Trophoblast cell (in vitro differentiated cells and primary cell): ENCODE results near the gene SHKBP1.

Source experiments
- DNase-seq, 2 donors: peaks; one replicate each; pipeline ENCODE4 v3.0.0-alpha.2; 2016
- H2AFZ ChIP-seq: 2 replicates; pipeline ENCODE4 v1.6.1; 2013; ENCODE audit warnings: low read length, moderate library complexity, mild to moderate bottlenecking; ENCODE audit not compliant: insufficient read depth, poor library complexity
- H2AK5ac ChIP-seq: 2 replicates; pipeline ENCODE4 v1.6.1; 2013; ENCODE audit warnings: mild to moderate bottlenecking, low read length
- H2BK120ac ChIP-seq: 2 replicates; pipeline ENCODE4 v1.6.1; 2013; ENCODE audit warnings: low read length, mild to moderate bottlenecking, moderate library complexity; ENCODE audit not compliant: insufficient read depth, poor library complexity
- H2BK12ac ChIP-seq: 2 replicates; pipeline ENCODE4 v1.6.1; 2013; ENCODE audit warnings: mild to moderate bottlenecking, low read length, moderate library complexity
- H2BK5ac ChIP-seq: 2 replicates; pipeline ENCODE4 v1.6.1; 2013; ENCODE audit warnings: low read length, low read depth, moderate library complexity, mild to moderate bottlenecking; ENCODE audit not compliant: poor library complexity
- H3K14ac ChIP-seq: 2 replicates; pipeline ENCODE4 v1.6.1; 2013; ENCODE audit warnings: mild to moderate bottlenecking, low read length
- H3K18ac ChIP-seq: 2 replicates; pipeline ENCODE4 v1.6.1; 2013; ENCODE audit warnings: mild to moderate bottlenecking, low read length
- H3K23ac ChIP-seq: 2 replicates; pipeline ENCODE4 v1.6.1; 2013; ENCODE audit warnings: low read length
- H3K27ac ChIP-seq: 2 replicates; pipeline ENCODE4 v1.5.1; 2013; ENCODE audit warnings: low read depth, mild to moderate bottlenecking, inconsistent platforms, low read length, moderate library complexity
- H3K27me3 ChIP-seq: 2 replicates; pipeline ENCODE4 v1.6.1; 2013; ENCODE audit warnings: inconsistent platforms, mild to moderate bottlenecking, low read length, moderate library complexity; ENCODE audit not compliant: insufficient read depth
- H3K36me3 ChIP-seq, 2 experiments: 1 replicate in 1 of 2; 2 replicates in 1 of 2; pipeline ENCODE4 v1.6.1; 2013; ENCODE audit warnings: low read length in 2 of 2, mild to moderate bottlenecking in 2 of 2, moderate library complexity in 1 of 2; ENCODE audit not compliant: insufficient read depth in 2 of 2, control insufficient read depth in 1 of 2
- H3K4ac ChIP-seq: 2 replicates; pipeline ENCODE4 v1.6.1; 2013; ENCODE audit warnings: low read depth, mild to moderate bottlenecking, low read length, moderate library complexity
- H3K4me1 ChIP-seq, 2 experiments: 1 replicate in 1 of 2; 2 replicates in 1 of 2; pipeline ENCODE4 v1.6.1; 2013; ENCODE audit warnings: low read length in 2 of 2, mild to moderate bottlenecking in 2 of 2, moderate library complexity in 1 of 2; ENCODE audit not compliant: insufficient read depth in 2 of 2, control insufficient read depth in 1 of 2
- H3K4me2 ChIP-seq: 2 replicates; pipeline ENCODE4 v1.6.1; 2013; ENCODE audit warnings: inconsistent platforms, mild to moderate bottlenecking, low read length, moderate library complexity
- H3K4me3 ChIP-seq: 2 replicates; pipeline ENCODE4 v1.5.1; 2013; ENCODE audit warnings: mild to moderate bottlenecking, low read depth, low read length, inconsistent platforms
- H3K79me1 ChIP-seq: one replicate; pipeline ENCODE4 v1.6.1; 2013; ENCODE audit warnings: low read length
- H3K79me2 ChIP-seq: 2 replicates; pipeline ENCODE4 v1.6.1; 2013; ENCODE audit warnings: low read length, mild to moderate bottlenecking; ENCODE audit not compliant: control insufficient read depth, insufficient read depth, poor library complexity
- H3K9ac ChIP-seq: 2 replicates; pipeline ENCODE4 v1.6.1; 2013; ENCODE audit warnings: mild to moderate bottlenecking, low read length
- H3K9me3 ChIP-seq: 2 replicates; pipeline ENCODE4 v1.6.1; 2013; ENCODE audit warnings: low read depth, mild to moderate bottlenecking, control low read depth, inconsistent platforms, low read length; ENCODE audit not compliant: insufficient read depth
- H4K12ac ChIP-seq: 2 replicates; pipeline ENCODE4 v1.6.1; 2013; ENCODE audit warnings: low read depth, mild to moderate bottlenecking, low read length, moderate library complexity
- H4K8ac ChIP-seq: 2 replicates; pipeline ENCODE4 v1.6.1; 2013; ENCODE audit warnings: low read depth, mild to moderate bottlenecking, low read length, moderate library complexity
- H4K91ac ChIP-seq: one replicate; pipeline ENCODE4 v1.6.1; 2013; ENCODE audit warnings: low read depth, mild to moderate bottlenecking, low read length, moderate library complexity
- WGBS: extraction: QIAGEN DNeasy Blood & Tissue Kit; methylation state at CpG from one replicate; pipeline ENCODE4 v1.1.7; 2013; ENCODE audit warnings: missing lambda C conversion rate; ENCODE audit not compliant: insufficient read length, insufficient coverage; ENCODE audit errors: extremely low coverage; 5-methylcytosine and 5-hydroxymethylcytosine counted together

Gene SHKBP1

GRCh38 chr19:40570313-40571004 is 6.2 kb upstream of the SHKBP1 start:
- H2AFZ ChIP-seq = peak overlapping the region; percentile 61
- no peaks in the 10 kb centered on the region for H3K36me3 ChIP-seq
- peak overlapping the region; percentile 74 for H3K18ac ChIP-seq
- H3K9me3 ChIP-seq = peaks cover 5% of the 10 kb centered on the region
- peak overlapping the region; percentile 60 for H4K12ac ChIP-seq
- peak overlapping the region; percentile 55 for H3K4me3 ChIP-seq
- H2BK120ac ChIP-seq = no peak overlapping the region
- no peak overlapping the region for H3K4ac ChIP-seq
- H3K4me1 ChIP-seq = peaks cover 6 to 7% of the 10 kb centered on the region in 2 experiments
- peak overlapping the region; percentile 61 for H4K91ac ChIP-seq
- H3K27me3 ChIP-seq = peaks cover 24% of the 10 kb centered on the region
- H3K9ac ChIP-seq = no peak overlapping the region
- H2BK5ac ChIP-seq = peak overlapping the region; percentile 2
- H3K27ac ChIP-seq = no peak overlapping the region
- no peak overlapping the region for H2BK12ac ChIP-seq
- H2AK5ac ChIP-seq = no peak overlapping the region
- peak overlapping the region; percentile 73 for H3K14ac ChIP-seq
- H4K8ac ChIP-seq = peak overlapping the region; percentile 70
- no peak overlapping the region for H3K23ac ChIP-seq
- H3K79me2 ChIP-seq = no peaks in the 10 kb centered on the region
- H3K79me1 ChIP-seq = peaks cover 3% of the 10 kb centered on the region
- peak overlapping the region; percentile 76 for H3K4me2 ChIP-seq
- no CpG with 5 or more reads among the region's 53 CpGs for WGBS
- peak; percentile 100 for DNase-seq

- peaks cover 6% of the 10 kb centered on the region for H3K79me1 ChIP-seq
- no peak overlapping the region for H3K27ac ChIP-seq
- no peak overlapping the region for H3K4me3 ChIP-seq
- H3K27me3 ChIP-seq = peaks cover 23% of the 10 kb centered on the region
- no peaks in the 10 kb centered on the region for H3K79me2 ChIP-seq
- peaks cover 6 to 10% of the 10 kb centered on the region in 2 experiments for H3K4me1 ChIP-seq
- H3K14ac ChIP-seq = no peak overlapping the region
- H3K9ac ChIP-seq = no peak overlapping the region
- no peak overlapping the region for H4K8ac ChIP-seq
- H2BK5ac ChIP-seq = no peak overlapping the region
- H4K12ac ChIP-seq = no peak overlapping the region
- no peak overlapping the region for H2BK120ac ChIP-seq
- H3K9me3 ChIP-seq = peaks cover 5% of the 10 kb centered on the region
- H3K18ac ChIP-seq = no peak overlapping the region
- H3K36me3 ChIP-seq = no peaks in the 10 kb centered on the region
- no peak overlapping the region for H3K23ac ChIP-seq
- no peak overlapping the region for H4K91ac ChIP-seq
- H3K4me2 ChIP-seq = no peak overlapping the region
- H2AFZ ChIP-seq = no peak overlapping the region
- H2BK12ac ChIP-seq = no peak overlapping the region
- no peak overlapping the region for H3K4ac ChIP-seq
- no peak overlapping the region for H2AK5ac ChIP-seq
- DNase-seq = no peak
- WGBS = no CpG with 5 or more reads among the region's 3 CpGs
Observed at GRCh38 chr19:40571005-40571318, 5.7 kb upstream of the SHKBP1 start.

GRCh38 chr19:40571831-40572495 is 4.7 kb upstream of the SHKBP1 start:
- no peak for DNase-seq
- Histone ChIP-seq H4K8ac (no peak overlapping the region), H3K23ac (no peak overlapping the region), H2BK12ac (no peak overlapping the region), H3K4me3 (no peak overlapping the region), H2BK120ac (no peak overlapping the region), H3K27me3 (peaks cover 18% of the 10 kb centered on the region), H3K9me3 (peaks cover 5% of the 10 kb centered on the region), H3K4me2 (no peak overlapping the region), H3K9ac (no peak overlapping the region), H2AFZ (no peak overlapping the region), H3K4ac (no peak overlapping the region), H2BK5ac (no peak overlapping the region), H3K4me1 (peaks cover 6 to 12% of the 10 kb centered on the region in 2 experiments), H2AK5ac (no peak overlapping the region), H4K12ac (no peak overlapping the region), H3K36me3 (no peaks in the 10 kb centered on the region), H3K14ac (no peak overlapping the region), H3K18ac (no peak overlapping the region), H3K27ac (no peak overlapping the region), H4K91ac (no peak overlapping the region), H3K79me2 (no peaks in the 10 kb centered on the region), H3K79me1 (peaks cover 10% of the 10 kb centered on the region)
- WGBS = no CpG with 5 or more reads among the region's 10 CpGs

- Histone ChIP-seq H2AFZ (no peak overlapping the region), H3K4ac (no peak overlapping the region), H2BK12ac (peak overlapping the region; percentile 11), H3K4me2 (no peak overlapping the region), H3K18ac (no peak overlapping the region), H3K23ac (no peak overlapping the region), H3K79me1 (peaks cover 9% of the 10 kb centered on the region), H3K9ac (no peak overlapping the region), H3K9me3 (peaks cover 2% of the 10 kb centered on the region), H3K14ac (peak overlapping the region; percentile 16), H3K79me2 (no peaks in the 10 kb centered on the region), H3K36me3 (peaks cover 9 to 14% of the 10 kb centered on the region in 2 experiments), H2AK5ac (peak overlapping the region; percentile 9), H2BK5ac (no peak overlapping the region), H3K4me3 (no peak overlapping the region), H3K27me3 (no peaks in the 10 kb centered on the region), H4K8ac (peak overlapping the region; percentile 32), H4K91ac (peak overlapping the region; percentile 79), H2BK120ac (no peak overlapping the region), H3K27ac (no peak overlapping the region), H3K4me1 (peaks cover 3 to 14% of the 10 kb centered on the region in 2 experiments), H4K12ac (no peak overlapping the region)
- DNase-seq = no peak
- no CpG with 5 or more reads among the region's 18 CpGs for WGBS
Observed at GRCh38 chr19:40575326-40575725, 1.3 kb upstream of the SHKBP1 start.
